ENCODE results near the gene CCNG2. TPM values are rescaled to one million over a fixed set of nuclear protein-coding genes. Genes with fewer than 3 reads are reported as not detected.

CCNG2 gene
- total and polyA plus RNA-seq, 2 of the 13 experiments (the other 11 are each of a cell fraction or from before 2014, with no cell fraction given) = 3.9 to 11.5 TPM

- TF ChIP-seq NCOA1 (CRISPR knock-in tag; IDR thresholded peaks at IDR 0.05) (no peak), ATRX (CRISPR knock-in tag; IDR thresholded peaks at IDR 0.05; ENCODE audit: borderline replicate concordance) (no peak), ZNF646 (CRISPR knock-in tag; IDR thresholded peaks at IDR 0.05) (no peak), HNRNPL (IDR thresholded peaks at IDR 0.05; ENCODE audit: low read depth, low read length) (0 out of 2 replicates have a peak, but pooled peaks have one; percentile 35), ZNF136 (CRISPR knock-in tag; IDR thresholded peaks at IDR 0.05; ENCODE audit: low read depth) (no peak), ZNF558 (CRISPR knock-in tag; IDR thresholded peaks at IDR 0.05; ENCODE audit: borderline replicate concordance) (no peak; the same call in 1 of the 2 replicates), TCF7 (IDR thresholded peaks at IDR 0.05; ENCODE audit: low read depth) (no peak), ZNF280D (CRISPR knock-in tag; IDR thresholded peaks at IDR 0.05) (0 out of 2 replicates have a peak, but pooled peaks have one; percentile 53), ZNF788 (CRISPR knock-in tag; IDR thresholded peaks at IDR 0.05; ENCODE audit: borderline replicate concordance) (peak; percentile 84; the same call in 1 of the 2 replicates), MYNN (CRISPR knock-in tag; IDR thresholded peaks at IDR 0.05; ENCODE audit: low read depth) (no peak), TBP (CRISPR knock-in tag; IDR thresholded peaks at IDR 0.05) (no peak), NCOR1 (IDR thresholded peaks at IDR 0.05; ENCODE audit: borderline replicate concordance, low read length) (no peak), ZNF326 (CRISPR knock-in tag; IDR thresholded peaks at IDR 0.05; ENCODE audit: borderline replicate concordance) (no peak), CBX2 (IDR thresholded peaks at IDR 0.05; ENCODE audit: low read depth, low read length) (peak; percentile 45; the same call in 1 of the 2 replicates), CBX2 (CRISPR knock-in tag; IDR thresholded peaks at IDR 0.05; ENCODE audit: low read depth) (no peak), GATAD2A (CRISPR knock-in tag; IDR thresholded peaks at IDR 0.05) (peak; percentile 35; the same call in 1 of the 2 replicates), ZNF331 (CRISPR knock-in tag; IDR thresholded peaks at IDR 0.05) (0 out of 2 replicates have a peak, but pooled peaks have one; percentile 33)
- TF ChIP-seq, protein P1, sequence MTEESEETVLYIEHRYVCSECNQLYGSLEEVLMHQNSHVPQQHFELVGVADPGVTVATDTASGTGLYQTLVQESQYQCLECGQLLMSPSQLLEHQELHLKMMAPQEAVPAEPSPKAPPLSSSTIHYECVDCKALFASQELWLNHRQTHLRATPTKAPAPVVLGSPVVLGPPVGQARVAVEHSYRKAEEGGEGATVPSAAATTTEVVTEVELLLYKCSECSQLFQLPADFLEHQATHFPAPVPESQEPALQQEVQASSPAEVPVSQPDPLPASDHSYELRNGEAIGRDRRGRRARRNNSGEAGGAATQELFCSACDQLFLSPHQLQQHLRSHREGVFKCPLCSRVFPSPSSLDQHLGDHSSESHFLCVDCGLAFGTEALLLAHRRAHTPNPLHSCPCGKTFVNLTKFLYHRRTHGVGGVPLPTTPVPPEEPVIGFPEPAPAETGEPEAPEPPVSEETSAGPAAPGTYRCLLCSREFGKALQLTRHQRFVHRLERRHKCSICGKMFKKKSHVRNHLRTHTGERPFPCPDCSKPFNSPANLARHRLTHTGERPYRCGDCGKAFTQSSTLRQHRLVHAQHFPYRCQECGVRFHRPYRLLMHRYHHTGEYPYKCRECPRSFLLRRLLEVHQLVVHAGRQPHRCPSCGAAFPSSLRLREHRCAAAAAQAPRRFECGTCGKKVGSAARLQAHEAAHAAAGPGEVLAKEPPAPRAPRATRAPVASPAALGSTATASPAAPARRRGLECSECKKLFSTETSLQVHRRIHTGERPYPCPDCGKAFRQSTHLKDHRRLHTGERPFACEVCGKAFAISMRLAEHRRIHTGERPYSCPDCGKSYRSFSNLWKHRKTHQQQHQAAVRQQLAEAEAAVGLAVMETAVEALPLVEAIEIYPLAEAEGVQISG (CRISPR knock-in tag; IDR thresholded peaks at IDR 0.05) = peak; percentile 60
Measured at GRCh38 chr4:77157859-77158486, 966 bp downstream of the CCNG2 start (continued).

Data from HepG2 (cell line).